ENCODE data around the gene UCK2.

The UCK2 gene

DNA sequence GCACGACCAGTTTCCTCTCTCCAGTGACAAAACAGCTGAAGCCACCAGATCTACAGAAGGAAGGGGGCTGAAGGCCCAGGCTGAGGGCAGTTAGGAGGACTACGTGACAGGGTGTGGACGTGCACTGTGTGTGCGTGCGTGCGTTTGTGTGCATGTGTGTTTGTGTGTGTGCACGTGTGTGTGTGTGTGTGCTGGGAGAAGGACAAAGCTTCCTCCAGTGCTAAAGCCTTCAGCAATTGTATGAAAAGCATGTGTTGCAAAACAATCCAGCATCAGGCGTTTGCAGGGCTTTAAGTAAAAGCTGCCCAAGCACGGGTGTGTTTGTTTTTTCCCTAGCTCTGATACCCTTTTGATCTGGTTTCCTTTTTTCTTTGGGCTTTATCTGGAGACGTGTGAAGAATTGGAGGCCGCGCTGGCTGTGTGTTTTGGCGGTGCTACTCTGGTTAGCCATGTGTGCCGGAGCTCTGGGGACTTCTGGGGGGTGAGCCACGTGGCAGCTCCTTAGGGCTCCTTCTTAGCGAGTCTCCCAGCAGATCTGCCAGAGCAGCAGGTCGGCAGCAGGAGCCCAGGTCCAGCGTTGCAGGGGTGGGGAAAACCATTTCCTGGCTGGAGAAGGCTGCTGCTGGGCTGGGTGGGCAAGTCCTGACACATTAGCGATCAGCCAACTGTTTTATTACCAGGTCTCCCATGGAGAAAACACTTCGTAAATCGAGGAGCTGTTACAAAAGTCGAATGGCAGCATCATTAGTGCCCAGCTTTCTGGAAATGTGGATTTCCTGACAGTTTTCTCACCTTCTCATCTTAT, 73.4 kb downstream of the UCK2 start:
- DNase-seq (ENCODE audit: low read depth), result no peak

DNA sequence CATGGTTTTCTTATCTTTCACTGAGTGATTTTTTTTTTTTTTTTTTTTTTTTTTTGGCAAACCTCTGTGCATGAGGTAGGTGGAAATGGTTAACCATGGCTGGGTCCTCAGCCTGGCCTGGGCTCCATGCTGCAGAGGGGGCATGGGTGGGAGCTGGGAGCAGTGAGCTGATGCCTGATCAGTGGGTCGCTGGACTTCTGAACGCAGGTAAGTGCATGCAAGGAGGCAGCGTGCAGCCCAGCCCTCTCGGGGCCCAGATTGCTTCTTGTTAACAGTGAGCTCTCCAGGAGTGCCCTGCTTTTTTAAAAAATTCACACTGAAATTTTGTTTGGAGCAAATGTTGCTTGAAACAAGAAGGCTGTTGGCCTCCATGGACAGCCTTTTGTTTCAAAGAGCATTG, 75.2 kb downstream of the UCK2 start:
- no peak for DNase-seq (ENCODE audit: low read depth)

DNA sequence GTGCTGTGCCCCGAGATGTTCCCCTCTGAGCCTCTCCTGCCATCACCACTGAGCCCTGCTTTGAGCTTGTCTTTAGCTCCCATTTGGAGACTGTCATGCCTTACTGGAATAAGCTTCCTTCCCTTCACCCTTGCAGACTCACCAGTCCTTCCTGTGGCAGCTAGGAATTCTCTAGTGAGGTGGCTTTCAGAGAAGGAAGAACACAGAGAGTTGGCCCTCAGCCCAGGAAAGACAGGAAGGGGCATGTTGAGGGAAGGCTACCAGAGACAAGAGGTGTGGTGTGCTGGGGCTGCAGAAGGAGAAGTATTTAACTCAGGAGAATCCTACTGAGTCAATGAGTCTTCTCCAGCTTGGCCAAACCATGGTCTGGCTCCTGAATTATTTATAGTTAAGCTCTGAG, 76.3 kb downstream of the UCK2 start:
- DNase-seq (ENCODE audit: low read depth), result no peak

DNA sequence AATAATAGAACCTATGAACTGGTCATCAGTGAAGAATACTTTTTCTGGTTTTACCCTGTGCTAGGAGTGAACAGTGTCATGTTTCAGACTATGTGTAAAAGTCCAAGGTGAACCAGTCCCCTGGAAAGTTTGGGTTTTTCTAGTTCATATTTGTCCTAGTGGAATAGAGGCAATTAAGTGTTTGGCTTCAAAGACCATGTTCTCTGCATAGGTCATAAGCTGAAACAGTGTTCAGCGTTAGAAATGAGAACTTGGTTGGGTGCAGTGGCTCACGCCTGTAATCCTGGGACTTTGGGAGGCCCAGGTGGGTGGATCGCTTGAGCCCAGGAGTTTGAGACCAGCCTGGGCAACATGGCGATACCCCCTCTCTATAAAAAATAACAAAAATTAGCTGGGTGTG, 77.5 kb downstream of the UCK2 start:
- no peak for DNase-seq (ENCODE audit: low read depth)

DNA sequence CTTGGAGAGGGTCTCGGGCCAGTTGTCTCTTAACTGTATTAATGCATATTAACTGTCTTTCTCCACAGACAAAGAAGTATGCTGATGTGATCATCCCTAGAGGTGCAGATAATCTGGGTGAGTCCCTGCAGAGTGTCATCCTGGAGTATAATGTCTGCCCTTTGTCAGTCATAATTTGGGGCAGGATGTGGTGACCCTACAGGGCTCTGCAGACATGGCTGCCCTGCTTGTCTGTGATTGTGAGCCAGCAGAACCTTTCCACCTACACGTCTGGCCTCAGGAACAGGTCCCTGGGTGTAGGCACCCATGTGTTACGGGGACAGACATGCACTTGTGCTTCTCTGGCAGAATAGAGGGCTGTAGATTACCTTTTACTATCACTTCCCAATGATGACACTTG, 78.4 kb downstream of the UCK2 start:
- DNase-seq (ENCODE audit: low read depth), result no peak

DNA sequence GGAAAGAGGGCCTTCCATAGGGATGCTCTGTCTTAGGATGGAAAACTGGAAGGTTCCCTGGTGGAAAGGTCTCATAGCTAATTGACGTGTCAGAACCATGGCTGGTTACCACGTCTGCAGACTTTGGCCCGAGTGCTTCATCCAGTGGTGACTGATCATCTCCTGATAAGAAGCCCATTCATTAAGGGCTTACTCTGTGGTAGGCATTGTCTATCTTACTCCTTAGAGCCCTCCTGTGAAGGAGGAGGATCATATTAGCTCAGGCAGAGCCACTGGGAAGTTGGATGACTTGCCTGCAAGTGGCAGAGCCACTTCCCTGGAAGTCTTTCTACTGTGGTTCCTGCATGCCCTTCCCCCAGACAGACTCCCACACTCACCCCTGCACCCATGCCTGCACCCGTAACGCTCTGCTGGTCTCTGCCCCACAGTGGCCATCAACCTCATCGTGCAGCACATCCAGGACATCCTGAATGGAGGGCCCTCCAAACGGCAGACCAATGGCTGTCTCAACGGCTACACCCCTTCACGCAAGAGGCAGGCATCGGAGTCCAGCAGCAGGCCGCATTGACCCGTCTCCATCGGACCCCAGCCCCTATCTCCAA, 79.9 kb downstream of the UCK2 start:
- no peak for DNase-seq (ENCODE audit: low read depth)

DNA sequence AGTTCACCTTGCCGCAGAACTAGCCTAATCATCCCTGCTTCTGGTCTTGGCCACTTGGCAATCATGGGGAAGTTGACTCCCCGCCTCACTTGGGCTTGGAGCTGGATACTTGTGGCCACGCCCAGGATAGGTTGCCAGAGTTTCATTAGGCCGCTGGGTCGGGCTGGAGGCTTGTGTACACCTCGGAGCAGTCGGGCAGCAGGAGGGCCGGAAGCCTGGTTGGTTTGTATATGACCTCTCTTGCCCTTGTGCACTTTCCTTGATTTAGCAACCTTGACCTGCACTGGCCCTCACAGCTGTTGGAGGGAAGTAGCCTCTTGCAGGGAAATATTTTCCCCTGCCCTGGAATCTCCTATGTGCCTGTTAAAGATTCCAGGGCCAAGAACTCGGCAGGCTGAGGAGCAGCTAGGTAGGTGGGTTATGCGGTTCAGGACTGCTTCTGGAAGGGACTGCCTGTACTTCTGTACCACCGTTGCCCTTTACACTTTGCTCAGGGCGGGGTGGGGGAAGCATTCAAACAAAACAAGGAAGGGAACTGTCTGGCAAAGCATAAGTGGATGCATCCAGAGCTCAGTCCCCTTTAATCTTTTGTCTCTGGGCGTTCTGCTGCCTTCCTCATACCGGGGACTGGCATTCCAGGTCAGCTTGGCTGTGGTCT, 83.5 kb downstream of the UCK2 start:
- no peak for DNase-seq (ENCODE audit: low read depth)

DNA sequence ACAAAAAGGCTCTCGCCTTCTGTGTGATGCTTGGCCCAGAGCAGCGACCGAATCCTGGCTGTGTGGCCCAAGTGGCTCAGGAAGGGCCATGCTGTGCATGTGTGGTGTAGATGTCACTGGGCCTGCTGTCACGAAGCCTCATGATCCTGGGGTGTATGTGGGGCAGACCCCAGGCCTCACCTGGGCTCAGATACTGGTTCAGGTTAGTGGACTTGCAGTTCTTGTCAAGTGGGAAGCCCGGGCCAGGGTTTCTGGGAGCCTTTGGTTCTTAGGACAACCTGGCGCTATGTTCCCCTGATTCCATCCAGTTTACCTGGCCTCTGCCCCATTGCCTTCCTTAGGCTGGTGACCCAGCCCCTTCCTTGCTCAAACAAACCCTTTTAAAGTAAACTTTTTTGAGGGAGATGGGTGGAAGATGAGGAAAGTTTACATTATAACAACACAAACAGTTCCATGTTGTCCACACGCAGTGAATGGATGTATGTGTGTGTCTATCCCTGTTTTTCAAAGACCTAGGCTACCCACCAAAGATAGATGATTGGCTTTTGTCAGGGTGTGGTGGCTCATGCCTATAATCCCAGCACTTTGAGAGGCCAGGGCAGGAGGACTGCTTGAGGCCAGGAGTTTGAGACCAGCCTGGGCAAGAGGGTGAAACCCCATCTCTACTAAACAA, 84.3 kb downstream of the UCK2 start:
- no peak for DNase-seq (ENCODE audit: low read depth)

DNA sequence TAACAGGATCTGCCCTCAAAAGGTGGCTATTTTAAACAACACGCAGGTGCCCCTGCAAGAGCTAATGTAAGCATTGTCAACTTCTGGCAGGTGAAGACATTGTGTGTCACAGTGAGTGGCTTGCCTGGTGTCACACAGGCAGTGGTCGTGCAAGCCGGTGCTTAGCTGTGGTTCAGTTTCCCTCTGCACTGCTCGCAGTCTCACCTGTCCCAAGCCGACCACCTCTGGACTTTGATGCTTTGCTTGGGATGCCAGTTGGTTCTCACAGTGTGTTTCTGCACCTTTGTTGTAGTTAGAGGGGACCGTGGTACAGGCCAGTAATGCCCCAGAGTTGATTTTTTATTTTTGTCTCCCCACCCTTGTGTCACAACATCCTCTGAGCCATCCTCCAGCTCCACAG, 85.2 kb downstream of the UCK2 start:
- no peak for DNase-seq (ENCODE audit: low read depth)

DNA sequence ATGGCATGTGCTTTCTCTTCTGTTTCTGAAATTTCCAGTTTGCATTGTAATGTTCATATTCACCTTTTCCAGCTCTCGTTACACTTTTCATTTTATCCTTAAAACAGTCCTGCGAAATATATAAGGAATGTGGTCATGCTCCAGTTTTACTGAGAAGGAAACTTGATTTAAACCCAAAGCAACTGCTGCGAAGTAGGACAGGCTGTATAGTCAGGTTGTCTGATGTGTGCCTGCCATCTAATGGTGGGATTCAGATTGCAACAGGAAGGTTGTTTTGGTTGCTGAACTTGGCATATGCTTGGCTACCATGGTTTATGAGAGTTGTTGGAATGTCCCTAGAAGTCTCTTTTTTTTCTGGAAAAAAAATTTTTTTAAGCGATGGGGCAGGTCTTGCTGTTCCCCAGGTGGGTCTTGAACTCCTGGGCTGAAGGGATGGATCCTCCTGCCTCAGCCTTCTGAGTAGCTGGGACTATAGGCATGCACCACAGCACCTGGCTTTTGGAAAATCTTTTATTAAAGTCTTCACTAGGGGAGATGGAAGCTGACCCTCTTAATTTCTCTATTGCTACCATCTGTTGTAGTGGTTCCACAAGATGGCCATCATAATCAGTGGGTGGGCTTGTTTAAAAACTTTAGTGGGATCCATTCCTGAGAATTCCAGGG, 86.9 kb downstream of the UCK2 start:
- DNase-seq (ENCODE audit: low read depth), result peak; percentile 27

DNA sequence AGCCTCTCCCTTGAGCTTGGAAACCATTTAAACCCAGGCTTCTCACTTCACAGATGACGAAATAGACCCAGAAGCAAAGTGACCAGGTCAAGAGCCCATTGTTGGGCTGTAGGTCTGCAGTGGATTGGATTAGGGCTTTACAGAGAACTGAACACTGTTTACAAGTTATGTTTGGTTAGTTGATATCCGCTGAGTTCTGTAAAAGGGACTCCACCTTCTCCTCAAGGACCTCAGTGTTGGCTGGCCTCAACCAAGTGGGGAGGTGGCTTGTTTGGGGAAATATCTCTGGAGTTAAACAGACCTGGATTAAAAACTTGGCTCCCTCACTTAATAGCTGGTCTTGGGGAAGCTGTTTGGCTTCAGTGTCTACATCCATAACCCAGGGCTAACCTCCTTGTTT, 88.1 kb downstream of the UCK2 start:
- DNase-seq (ENCODE audit: low read depth), result no peak

DNA sequence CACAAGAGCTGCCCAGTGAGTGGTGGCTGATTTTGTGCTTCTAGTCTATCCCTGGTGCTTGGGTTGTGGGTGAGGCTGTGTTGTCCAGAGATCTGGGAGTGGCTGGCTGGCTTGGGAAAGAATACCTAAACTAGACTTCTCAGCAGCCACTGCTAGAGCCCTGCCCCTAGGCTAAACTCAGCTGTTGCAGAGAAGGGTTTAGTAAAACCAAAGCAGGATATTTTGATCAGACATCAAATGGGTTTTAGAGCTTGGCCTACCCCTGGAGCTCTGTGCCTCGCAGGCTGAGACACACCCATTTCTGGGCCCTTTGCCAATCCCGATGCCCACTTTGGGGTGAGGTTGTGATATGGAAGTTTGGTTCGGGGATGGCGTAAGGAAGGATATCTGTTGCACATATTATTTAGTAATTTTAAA, 88.5 kb downstream of the UCK2 start:
- DNase-seq (ENCODE audit: low read depth), result no peak

DNA sequence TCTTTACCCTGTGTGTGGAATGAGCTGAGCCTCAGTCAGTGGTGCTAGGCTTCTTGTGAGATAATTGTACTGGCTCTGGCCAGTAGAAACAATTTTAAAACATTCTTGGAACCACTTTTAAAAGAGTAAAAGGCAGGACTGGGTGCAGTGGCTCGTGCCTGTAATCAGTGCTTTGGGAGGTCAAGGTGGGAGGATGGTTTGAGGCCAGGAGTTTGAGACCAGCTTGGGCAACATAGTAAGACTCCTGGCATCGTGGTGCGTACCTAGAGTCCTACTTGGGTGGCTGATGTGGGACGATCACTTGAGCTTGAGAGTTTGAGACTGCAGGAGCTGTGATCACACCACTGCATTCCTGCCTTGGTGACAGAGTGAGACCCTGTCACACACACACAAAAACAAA, 89.8 kb downstream of the UCK2 start:
- no peak for DNase-seq (ENCODE audit: low read depth)

DNA sequence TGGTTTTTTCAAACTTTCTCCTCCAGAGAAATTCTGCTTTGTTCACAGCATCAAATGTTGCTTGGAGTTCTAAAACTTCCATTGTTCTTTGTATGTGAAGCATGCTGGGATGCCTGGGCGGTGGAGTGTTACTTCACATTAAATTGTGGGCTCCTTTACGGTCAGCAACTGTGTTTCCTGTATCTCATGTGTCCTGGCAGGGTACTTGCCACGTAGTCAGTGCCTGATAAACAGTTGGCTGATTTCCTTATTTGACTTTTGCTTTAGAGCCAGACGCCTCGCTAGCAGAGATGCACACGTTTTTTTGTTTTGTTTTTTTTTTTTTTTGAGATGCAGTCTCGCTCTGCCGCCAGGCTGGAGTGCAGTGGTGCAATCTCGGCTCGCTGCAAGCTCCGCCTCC, 96.7 kb downstream of the UCK2 start:
- no peak for DNase-seq (ENCODE audit: low read depth)

DNA sequence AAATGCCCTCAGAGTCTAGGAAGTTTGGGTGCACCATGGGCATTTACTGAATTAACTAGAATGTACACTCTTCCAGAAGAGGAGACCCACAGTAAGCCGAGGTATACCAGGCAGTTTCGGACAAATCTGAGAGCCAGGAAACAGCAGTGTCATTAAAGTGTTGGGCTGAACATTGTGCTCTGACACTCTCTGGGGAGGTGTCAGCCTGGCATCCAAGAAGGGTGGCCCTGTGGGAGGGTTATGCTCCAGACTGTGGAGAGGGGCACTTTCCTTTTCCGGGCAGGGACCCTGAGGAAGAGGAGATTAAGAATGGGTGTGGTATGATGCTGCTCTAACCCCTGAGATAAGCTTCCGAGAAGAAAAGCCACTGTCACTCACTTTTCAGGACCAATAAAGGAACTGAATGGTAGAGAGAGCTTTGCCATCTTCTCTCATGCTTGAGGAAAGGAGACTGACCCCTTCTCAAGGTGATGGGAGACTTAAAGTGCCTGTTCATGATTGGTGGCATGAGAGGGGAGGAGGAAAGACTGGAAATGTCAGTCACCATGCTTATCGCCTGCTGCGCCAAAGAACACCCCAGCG, 98.2 kb downstream of the UCK2 start:
- DNase-seq (ENCODE audit: low read depth), result no peak

DNA sequence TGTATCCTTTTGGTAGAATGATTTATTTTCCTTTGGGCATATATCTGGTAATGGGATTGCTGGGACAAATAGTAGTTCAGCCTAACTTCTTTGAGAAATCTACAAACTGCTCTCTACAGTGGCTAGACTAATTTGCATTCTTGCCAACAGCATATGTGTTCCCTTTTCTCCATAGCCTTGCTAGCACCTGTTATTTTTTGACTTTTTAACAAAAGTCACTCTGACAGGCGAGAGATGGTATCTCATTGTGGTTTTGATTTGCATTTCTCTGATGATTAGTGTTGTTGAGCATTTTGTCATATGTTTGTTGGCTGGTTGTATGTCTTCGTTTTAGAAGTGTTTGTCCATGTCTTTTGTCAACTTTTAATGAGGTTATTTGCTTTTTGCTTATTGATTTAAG, 99.8 kb downstream of the UCK2 start:
- DNase-seq (ENCODE audit: low read depth), result no peak

DNA sequence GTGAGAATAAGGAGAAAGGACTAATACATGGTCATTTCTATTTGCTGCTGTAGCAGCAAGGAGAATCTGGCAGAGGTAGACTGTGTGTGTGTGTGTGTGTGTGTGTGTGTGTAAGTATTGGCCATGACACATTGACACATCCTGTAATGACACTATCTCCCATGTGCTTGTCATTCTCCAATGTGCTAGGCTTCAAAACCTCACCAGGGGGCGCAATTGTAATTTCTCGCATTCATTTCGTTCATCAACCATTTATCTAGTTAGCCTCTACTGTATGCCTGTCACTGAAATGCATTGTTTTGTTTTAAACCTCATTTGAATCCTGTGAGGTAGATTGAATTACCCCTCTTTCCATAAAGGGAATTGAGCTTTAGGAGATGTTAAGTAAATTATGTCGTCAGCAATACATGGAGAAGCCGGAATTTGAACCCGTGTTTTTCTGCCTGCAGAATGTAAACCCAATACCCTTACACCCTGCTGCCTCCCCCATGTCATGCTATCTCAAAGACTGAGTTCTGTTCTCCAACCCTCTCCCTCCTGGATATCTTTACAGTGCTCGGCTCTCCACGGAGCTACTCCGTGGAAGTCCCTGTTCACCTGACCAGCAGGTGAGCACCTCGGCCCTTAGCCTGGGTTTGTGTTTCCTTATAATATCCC, 100.8 kb downstream of the UCK2 start:
- DNase-seq (ENCODE audit: low read depth), result no peak

DNA sequence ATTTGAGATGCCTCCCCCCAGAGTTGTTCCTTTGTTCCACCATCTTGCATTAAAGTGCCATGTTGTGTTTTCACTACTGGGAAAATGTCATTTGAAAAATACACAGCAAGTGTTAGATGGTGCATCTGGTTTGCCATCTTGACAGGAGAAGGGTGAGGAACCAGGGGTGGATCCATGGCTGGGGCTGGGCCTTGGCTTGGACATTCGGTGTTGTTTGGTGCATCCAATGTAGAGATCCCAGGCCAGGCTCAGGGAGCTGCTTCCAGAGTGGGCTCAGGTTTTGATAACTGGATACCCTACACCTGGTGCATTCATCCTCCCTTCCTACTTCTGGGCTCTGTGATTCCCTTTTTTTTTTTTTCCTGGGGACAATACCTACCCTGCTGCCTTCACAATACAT, 103.5 kb downstream of the UCK2 start:
- DNase-seq (ENCODE audit: low read depth), result no peak

DNA sequence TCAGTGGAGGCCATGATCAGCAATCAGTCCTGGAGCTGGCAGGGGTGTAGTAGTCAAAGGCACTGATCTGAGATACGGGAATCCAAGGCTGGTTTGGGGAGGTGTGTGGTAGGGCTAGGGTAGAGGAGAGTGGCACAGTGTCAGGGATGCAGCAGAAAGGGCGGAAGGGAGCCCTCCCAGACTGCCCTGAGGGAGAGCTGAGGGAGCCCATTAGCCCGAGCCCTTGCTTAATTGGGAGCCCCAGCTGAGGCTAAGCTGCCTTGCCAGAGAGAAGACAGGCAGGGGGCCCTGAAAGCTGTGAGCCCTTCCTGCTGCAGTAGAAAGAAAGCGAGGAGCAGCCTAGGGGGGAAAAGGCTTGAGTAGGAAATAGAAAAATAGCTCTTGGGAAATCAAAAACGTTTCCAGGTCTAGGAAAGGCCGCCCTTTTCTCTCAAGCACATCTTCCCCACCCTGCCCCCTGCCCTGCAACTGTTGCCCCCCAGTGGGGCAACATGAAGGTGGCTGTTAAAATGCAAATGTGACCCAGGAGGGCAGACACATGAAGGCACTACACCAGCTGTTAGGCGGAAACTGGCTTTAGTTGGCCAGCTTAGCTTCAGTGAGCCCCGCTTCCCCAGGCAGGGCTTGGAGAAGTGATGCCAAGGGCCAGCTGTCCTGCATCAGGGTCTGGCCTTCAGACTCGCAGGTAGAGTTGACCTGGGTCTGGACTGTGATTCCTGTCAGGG, 106.2 kb downstream of the UCK2 start:
- no peak for DNase-seq (ENCODE audit: low read depth)

DNA sequence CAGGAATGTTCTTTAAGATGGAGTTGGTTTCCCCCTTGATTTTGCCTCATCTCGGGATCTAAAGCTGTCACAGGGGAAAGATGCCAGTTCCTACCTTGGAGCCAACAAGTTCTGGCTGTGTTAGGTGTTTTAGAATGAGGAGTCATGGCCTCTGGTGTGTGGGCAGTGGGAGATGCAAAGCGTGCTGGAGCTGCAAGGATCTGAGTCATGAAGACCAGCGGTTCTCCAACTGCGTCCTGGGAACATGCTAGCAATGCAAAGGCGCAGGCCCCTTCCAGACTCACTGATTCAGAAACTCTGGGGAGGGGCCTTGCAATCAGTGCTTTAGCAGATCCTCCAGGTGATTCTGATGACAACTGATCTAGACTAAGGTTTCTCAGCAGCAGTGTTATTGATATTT, 109.1 kb downstream of the UCK2 start:
- no peak for DNase-seq (ENCODE audit: low read depth)

DNA sequence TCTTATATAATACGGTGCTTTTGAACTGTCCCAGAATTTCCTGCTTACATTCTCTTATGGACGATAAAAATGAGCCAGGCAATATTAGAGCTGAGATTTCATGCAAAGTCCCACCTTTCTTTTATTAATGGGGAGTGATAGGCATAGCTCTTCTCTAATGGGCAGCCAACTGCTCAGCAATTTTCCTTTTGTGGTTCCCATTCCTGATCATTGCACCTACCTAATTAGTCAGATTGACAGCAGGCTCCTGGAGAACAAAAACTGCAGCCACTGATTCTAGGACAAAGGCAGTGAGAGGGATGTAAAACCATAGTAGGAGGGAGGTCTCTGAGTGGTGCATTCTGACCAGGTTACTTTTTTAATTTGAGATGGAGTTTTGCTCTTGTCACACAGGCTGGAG, 110.4 kb downstream of the UCK2 start:
- no peak for DNase-seq (ENCODE audit: low read depth)
